HEK293T (cell line): ENCODE measurements around the gene C3orf85.

Source experiments
- BHLHE40 ChIP-seq: fragments of 450-650 bp; IDR thresholded peaks from 2 replicates; pipeline ENCODE4 v1.6.1; 2016; ENCODE audit warnings: mild to moderate bottlenecking, moderate library complexity, borderline replicate concordance
- CTBP1 ChIP-seq: fragments of 450-650 bp; IDR thresholded peaks from 2 replicates; pipeline ENCODE4 v1.6.1; 2016; ENCODE audit warnings: borderline replicate concordance
- ELF4 ChIP-seq: fragments of 450-650 bp; IDR thresholded peaks from 2 replicates; pipeline ENCODE4 v1.6.1; 2017; ENCODE audit warnings: antibody characterized with exemption
- FOXM1 ChIP-seq: fragments of 450-650 bp; IDR thresholded peaks from 2 replicates; pipeline ENCODE4 v1.6.1; 2017; ENCODE audit warnings: mild to moderate bottlenecking, borderline replicate concordance
- L3MBTL2 ChIP-seq: fragments of 450-650 bp; conservative IDR thresholded peaks from 2 replicates; pipeline ENCODE4 v1.6.1; 2016; ENCODE audit warnings: mild to moderate bottlenecking
- LEF1 ChIP-seq: fragments of 450-650 bp; IDR thresholded peaks from 2 replicates; pipeline ENCODE4 v1.6.1; 2017; ENCODE audit warnings: mild to moderate bottlenecking, borderline replicate concordance
- NFRKB ChIP-seq: fragments of 450-650 bp; IDR thresholded peaks from 2 replicates; pipeline ENCODE4 v1.6.1; 2016; ENCODE audit warnings: mild to moderate bottlenecking, moderate library complexity
- SUZ12 ChIP-seq: fragments of 450-650 bp; IDR thresholded peaks from 2 replicates; pipeline ENCODE4 v1.6.1; 2016; ENCODE audit warnings: mild to moderate bottlenecking
- TARDBP ChIP-seq: fragments of 450-650 bp; IDR thresholded peaks from 2 replicates; pipeline ENCODE4 v1.6.1; 2016
- ZNF384 ChIP-seq: fragments of 450-650 bp; IDR thresholded peaks from 2 replicates; pipeline ENCODE4 v1.6.1; 2016

DNA sequence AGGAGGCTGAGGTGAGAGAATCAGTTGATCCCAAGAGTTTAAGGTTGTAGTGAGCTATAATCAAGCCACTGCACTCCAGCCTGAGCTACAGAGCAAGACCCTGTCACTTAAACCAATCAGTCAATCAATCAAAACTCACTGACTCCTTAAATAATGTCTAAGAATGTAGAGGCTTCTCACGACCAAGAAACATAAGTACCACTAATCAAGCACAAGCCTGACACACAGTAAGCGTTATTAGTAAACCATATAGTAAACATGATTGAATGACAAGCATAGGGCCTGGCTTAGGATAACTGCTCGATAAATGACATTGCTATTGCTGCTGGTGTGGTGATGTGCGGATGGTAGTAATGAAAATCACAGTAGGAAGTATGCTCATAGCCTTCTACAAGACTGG is 29.4 kb downstream of the C3orf85 start:
- TF ChIP-seq ZNF384 (no peak), SUZ12 (no peak), ELF4 (no peak), LEF1 (no peak), BHLHE40 (no peak), NFRKB (no peak), L3MBTL2 (no peak), CTBP1 (no peak), FOXM1 (no peak), TARDBP (no peak)
